Ascending aorta (tissue), 2 donors: ENCODE measurements around the gene ABHD15. TPM values are rescaled to one million over a fixed set of nuclear protein-coding genes. Genes with fewer than 3 reads are reported as not detected.

Experiments
- DNase-seq, 2 donors: peaks; one replicate each; pipeline ENCODE4 v3.0.0-alpha.2; 2019; ENCODE audit warnings: low spot score in 2 of 2
- H3K27ac ChIP-seq, 2 donors: fragments of 200-600 bp; sonication (generic); one replicate each; pipeline ENCODE4 v1.5.1; 2016 to 2017; ENCODE audit warnings: mild to moderate bottlenecking in 1 of 2
- H3K27me3 ChIP-seq: fragments of 200-600 bp; sonication (generic); one replicate; pipeline ENCODE4 v1.5.1; 2017
- H3K36me3 ChIP-seq, 2 donors: fragments of 200-600 bp; sonication (generic); one replicate each; pipeline ENCODE4 v1.5.1; 2016
- H3K4me1 ChIP-seq, 2 donors: fragments of 200-600 bp; sonication (generic); one replicate each; pipeline ENCODE4 v1.5.1; 2016 to 2017; ENCODE audit warnings: mild to moderate bottlenecking in 1 of 2
- H3K4me3 ChIP-seq, 2 donors: fragments of 200-600 bp; sonication (generic); one replicate each; pipeline ENCODE4 v1.5.1; 2016 to 2017; ENCODE audit warnings: mild to moderate bottlenecking in 1 of 2
- H3K9me3 ChIP-seq, 2 donors: fragments of 200-600 bp; sonication (generic); one replicate each; pipeline ENCODE4 v1.5.1; 2016
- intact Hi-C: fragments of 100-400 bp; cut with DNase I; formaldehyde crosslinking; loops from one replicate; pipeline ENCODE4 v1.15.1; 2023
- total RNA-seq: library from RNA; depleted of rRNA; stranded (reverse); fragments of >200 nt; gene quantifications from one replicate; pipeline ENCODE4 v1.1.0, GENCODE V29; 2016
- TF ChIP-seq, protein P1 (sequence below), 3 experiments: fragments of 200-600 bp in 2 of 3; fragments of 450-650 bp in 1 of 3; sonication (generic) in 2 of 3; IDR thresholded peaks; one replicate each; pipeline ENCODE4 v1.5.1; 2016 to 2019; ENCODE audit warnings: antibody characterized with exemption in 3 of 3, mild to moderate bottlenecking in 1 of 3, moderate library complexity in 1 of 3

Gene ABHD15
- total RNA-seq, 1 donor from 2014 or later = 11.0 TPM

DNA sequence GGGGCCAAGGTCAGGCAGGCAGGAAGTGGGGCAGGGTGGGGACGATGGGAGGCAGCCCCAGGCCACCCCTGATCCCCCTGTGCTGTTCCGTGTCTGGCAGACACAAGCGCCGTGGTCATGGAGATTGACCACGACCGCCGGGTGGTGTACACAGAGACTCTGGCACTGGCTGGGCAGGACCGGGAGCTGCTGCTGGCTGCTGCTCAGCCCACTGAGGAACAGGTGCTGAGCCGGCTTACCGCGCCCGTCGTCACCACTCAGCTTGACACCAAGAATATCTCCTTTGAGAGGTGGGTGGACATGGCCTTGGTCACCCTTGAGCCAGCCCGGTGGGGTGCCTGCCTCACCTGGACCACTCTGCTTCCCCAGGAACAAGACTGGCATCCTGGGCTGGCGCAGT, 42.1 kb upstream of the ABHD15 start:
- H3K4me1 ChIP-seq = peaks cover 3 to 9% of the 10 kb centered on the region in 2 donors
- no peak for DNase-seq
- H3K27ac ChIP-seq = no peak overlapping the region
- TF ChIP-seq, protein P1, sequence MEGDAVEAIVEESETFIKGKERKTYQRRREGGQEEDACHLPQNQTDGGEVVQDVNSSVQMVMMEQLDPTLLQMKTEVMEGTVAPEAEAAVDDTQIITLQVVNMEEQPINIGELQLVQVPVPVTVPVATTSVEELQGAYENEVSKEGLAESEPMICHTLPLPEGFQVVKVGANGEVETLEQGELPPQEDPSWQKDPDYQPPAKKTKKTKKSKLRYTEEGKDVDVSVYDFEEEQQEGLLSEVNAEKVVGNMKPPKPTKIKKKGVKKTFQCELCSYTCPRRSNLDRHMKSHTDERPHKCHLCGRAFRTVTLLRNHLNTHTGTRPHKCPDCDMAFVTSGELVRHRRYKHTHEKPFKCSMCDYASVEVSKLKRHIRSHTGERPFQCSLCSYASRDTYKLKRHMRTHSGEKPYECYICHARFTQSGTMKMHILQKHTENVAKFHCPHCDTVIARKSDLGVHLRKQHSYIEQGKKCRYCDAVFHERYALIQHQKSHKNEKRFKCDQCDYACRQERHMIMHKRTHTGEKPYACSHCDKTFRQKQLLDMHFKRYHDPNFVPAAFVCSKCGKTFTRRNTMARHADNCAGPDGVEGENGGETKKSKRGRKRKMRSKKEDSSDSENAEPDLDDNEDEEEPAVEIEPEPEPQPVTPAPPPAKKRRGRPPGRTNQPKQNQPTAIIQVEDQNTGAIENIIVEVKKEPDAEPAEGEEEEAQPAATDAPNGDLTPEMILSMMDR (IDR thresholded peaks at IDR 0.05) = no peak
- no peaks in the 10 kb centered on the region for H3K9me3 ChIP-seq
- H3K27me3 ChIP-seq = no peaks in the 10 kb centered on the region
- no peaks in the 10 kb centered on the region for H3K36me3 ChIP-seq
- intact Hi-C loops = no loop called here
- H3K4me3 ChIP-seq = no peak overlapping the region

DNA sequence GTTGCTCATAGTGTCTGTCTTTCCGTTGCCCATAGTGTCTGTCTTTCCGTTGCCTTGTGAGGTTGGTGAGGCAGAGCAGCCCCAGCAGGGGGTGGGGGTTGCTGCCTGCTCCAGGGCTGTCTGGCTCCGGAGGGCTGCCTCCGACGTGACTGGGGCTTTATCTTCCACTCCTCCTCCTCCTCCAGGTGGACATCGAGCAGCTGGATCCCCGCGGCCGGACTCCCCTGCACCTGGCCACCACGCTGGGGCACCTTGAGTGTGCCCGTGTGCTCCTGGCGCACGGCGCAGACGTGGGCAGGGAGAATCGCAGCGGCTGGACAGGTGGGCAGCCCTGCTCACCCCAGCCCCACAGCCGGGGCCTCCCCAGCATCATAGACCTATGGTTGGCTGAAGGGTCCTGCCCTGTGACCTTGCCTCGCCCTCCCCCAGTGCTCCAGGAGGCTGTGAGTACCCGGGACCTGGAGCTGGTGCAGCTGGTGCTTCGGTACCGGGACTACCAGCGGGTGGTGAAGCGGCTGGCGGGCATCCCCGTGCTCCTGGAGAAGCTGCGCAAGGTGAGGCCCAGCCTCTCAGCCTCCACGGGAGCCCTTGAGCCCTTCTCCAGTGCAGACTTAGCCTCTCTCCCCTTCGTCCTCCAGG, 40.8 kb upstream of the ABHD15 start:
- TF ChIP-seq, protein P1 (IDR thresholded peaks at IDR 0.05) = no peak
- Histone ChIP-seq H3K9me3 (no peaks in the 10 kb centered on the region), H3K4me3 (no peak overlapping the region), H3K36me3 (no peaks in the 10 kb centered on the region), H3K4me1 (no peaks in the 10 kb centered on the region), H3K27ac (no peak overlapping the region), H3K27me3 (no peaks in the 10 kb centered on the region)
- intact Hi-C loops = no loop called here
- DNase-seq = no peak

DNA sequence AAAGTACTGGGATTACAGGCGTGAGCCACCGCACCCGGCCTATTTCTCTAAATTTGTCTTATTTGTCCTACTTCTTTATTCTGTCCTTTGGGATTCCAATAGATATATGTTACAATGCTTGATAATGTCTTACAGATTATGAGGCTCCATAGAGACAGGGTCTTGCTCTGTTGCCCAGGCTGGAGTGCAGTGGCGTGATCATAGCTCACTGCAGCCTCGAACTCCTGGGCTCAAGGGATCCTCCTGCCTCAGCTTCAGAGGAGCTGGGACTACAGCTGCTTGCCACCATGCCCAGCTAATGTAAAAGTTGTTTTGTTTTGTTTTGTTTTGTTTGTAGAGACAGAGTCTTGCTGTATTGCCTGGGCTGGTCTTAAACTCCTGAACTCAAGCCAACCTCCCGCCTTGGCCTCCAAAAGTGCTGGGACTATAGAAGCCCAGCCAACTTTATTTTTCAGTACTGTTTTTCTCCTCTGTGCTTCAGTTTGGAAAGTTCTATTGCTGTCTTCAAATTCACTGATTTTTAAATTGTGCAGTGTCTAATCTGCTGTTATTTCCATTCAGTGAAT, 36.4 kb upstream of the ABHD15 start:
- H3K27ac ChIP-seq = no peak overlapping the region
- H3K36me3 ChIP-seq = no peaks in the 10 kb centered on the region
- H3K9me3 ChIP-seq = no peaks in the 10 kb centered on the region
- no peak overlapping the region for H3K4me3 ChIP-seq
- H3K4me1 ChIP-seq = no peaks in the 10 kb centered on the region
- no peaks in the 10 kb centered on the region for H3K27me3 ChIP-seq
- no peak for DNase-seq
- intact Hi-C loops = no loop called here
- TF ChIP-seq, protein P1 (IDR thresholded peaks at IDR 0.05) = no peak

DNA sequence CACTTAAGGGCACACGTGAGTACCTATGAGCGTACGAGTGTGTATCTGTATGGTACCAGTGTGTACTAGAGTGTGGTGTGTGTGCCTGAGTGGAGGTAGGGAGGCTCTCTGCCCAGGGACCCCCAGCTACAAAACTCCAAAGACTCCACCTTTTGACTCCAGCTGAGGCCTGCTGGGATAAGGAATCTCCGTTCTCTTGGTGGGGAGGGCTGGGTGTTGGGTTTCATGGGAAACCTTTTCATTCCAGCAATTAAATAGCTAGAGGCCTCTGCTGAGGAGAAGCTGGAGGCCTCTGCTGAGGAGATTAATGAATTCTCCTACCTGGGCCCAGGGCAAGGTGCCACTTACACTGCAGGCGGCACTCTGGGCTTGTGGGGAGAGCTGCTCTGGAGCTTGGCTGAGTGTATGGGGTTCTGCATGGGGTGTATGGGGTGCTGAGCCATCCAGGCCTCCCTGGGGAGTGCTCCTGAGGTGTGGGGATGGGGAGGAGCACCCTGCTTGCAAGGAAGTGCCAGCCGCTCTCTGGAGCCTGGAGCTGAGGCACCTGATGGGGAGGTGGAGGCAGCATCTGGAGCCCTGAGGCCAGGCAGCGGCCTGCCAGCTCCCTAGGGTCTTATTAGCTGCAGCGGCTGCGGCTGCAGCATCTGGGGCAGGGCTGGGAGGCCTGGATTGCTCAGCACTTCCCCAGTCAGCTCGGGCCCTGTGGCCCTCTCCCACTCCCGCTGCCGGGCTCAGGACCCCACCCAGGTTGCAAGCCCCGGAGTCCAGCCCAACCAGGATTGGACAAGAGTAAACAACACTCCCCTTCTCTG, 30.7 kb upstream of the ABHD15 start:
- DNase-seq = no peak
- no peaks in the 10 kb centered on the region for H3K36me3 ChIP-seq
- H3K27ac ChIP-seq = no peak overlapping the region
- no peaks in the 10 kb centered on the region for H3K27me3 ChIP-seq
- intact Hi-C loops = no loop called here
- H3K4me1 ChIP-seq = peaks cover 5 to 8% of the 10 kb centered on the region in 2 donors
- no peaks in the 10 kb centered on the region for H3K9me3 ChIP-seq
- TF ChIP-seq, protein P1 (IDR thresholded peaks at IDR 0.05) = no peak
- H3K4me3 ChIP-seq = no peak overlapping the region

DNA sequence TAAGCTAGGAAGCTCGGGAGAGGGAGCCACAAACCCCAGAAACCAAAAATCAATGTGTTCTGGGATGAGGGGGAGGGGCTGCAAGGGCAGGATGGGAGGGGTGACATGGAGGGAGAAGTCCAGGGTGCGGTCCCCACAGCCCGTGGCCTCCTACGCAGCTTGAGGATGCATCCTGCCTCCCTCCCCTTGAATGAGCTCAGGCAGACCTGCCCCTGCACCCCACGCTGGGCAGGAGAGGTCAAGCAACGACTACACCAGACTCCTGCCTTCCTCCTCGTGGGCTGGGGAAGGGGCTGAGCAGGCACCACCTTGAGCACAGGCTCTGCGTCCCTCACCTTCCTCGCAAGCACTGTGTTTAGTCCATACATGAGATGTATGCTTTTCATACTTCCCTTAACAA, 30.0 kb upstream of the ABHD15 start:
- H3K4me3 ChIP-seq = no peak overlapping the region
- DNase-seq = no peak
- TF ChIP-seq, protein P1 (IDR thresholded peaks at IDR 0.05) = no peak

More for the DNA sequence above, 30.0 kb upstream of the ABHD15 start:
- H3K4me1 ChIP-seq = peaks cover 13 to 15% of the 10 kb centered on the region in 2 donors
- intact Hi-C loops = no loop called here
- no peak overlapping the region for H3K27ac ChIP-seq
- H3K36me3 ChIP-seq = no peaks in the 10 kb centered on the region
- H3K9me3 ChIP-seq = no peaks in the 10 kb centered on the region
- H3K27me3 ChIP-seq = no peaks in the 10 kb centered on the region
